ENCODE measurements around the gene CLSTN2.

Gene CLSTN2

GRCh38 chr3:140500473-140500872, 565.5 kb downstream of the CLSTN2 start:
- DNase-seq (ENCODE audit: extremely low read depth, low read depth) = no peak
- TF ChIP-seq CTCF (IDR thresholded peaks at IDR 0.05; ENCODE audit: low read depth, low read length) = no peak

DNA sequence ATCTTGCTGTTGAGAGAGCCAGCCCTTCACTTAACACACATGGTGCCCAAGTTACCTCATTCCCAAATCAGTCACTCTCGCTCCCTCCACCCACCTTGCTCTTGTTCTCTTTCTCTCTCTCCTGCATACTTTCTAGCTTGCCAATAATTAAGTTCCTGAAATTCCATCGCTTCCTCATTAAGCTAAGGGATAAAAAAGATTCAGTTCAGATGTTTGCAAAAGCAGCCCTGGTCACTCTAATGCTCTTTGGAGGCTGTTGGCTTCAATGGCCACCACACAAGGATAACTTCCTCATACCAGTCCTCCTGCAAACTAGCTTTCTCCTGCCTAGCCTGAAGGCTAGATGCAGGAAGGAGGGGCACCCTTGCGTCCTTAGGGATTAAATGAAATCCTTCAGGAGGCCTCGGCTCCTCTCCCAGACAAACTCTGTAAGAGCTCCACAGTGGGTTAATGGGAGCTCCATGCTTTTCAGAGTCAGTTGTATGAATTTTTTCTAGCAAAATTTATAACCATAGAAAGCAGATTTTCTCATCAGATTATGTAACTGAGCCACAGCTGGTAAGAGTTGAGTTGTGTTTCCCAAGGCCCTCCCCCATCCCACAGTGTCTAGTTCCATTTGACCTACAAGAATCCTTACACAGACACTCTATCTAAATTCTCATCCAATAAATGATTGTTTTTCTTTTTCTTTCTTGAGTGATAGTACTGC, 566.2 kb downstream of the CLSTN2 start:
- DNase-seq (ENCODE audit: extremely low read depth, low read depth) = no peak
- no peak for TF ChIP-seq CTCF (IDR thresholded peaks at IDR 0.05; ENCODE audit: low read depth, low read length)

GRCh38 chr3:140501770-140502364, 566.9 kb downstream of the CLSTN2 start:
- no peak for DNase-seq (ENCODE audit: extremely low read depth, low read depth)
- no peak for TF ChIP-seq CTCF (IDR thresholded peaks at IDR 0.05; ENCODE audit: low read depth, low read length)

- no peak for TF ChIP-seq CTCF (IDR thresholded peaks at IDR 0.05; ENCODE audit: low read depth, low read length)
- no peak for DNase-seq (ENCODE audit: extremely low read depth, low read depth)
Observed at GRCh38 chr3:140505213-140505612, 570.2 kb downstream of the CLSTN2 start.

- no peak for DNase-seq (ENCODE audit: extremely low read depth, low read depth)
- no peak for TF ChIP-seq CTCF (IDR thresholded peaks at IDR 0.05; ENCODE audit: low read depth, low read length)
Observed at GRCh38 chr3:140505876-140506275, 570.9 kb downstream of the CLSTN2 start.

DNA sequence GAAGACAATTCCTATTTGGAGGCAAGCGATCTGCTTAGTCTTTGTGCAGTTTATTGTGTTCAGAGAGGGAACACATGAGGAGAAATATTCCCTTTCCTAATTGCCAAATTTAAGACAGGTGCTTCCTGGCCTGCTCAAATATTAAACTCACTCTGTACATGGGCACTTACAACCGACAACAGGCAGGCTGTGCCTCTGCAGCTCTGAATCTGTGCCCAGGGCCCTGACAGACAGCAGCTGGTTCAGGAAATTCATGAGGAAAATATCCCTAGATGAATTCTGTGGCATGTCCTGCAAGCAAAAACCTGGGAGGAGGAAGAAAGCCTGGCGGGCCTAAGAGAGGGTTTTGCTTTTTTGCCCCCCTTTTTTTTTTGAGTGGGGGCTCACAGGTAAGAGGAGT, 573.6 kb downstream of the CLSTN2 start:
- no peak for DNase-seq (ENCODE audit: extremely low read depth, low read depth)
- no peak for TF ChIP-seq CTCF (IDR thresholded peaks at IDR 0.05; ENCODE audit: low read depth, low read length)

- no peak for TF ChIP-seq CTCF (IDR thresholded peaks at IDR 0.05; ENCODE audit: low read depth, low read length)
- DNase-seq (ENCODE audit: extremely low read depth, low read depth) = no peak
Observed at GRCh38 chr3:140509534-140509933, 574.5 kb downstream of the CLSTN2 start.
